NCI-H187 (cell line): ENCODE results near the gene NCAN.
A peak's percentile ranks its signal among the peaks of the same experiment; 100 is the strongest.
"Not testable (repeated sequence)": the region's sequence is repeated elsewhere in the genome, so short reads cannot be mapped to it uniquely, and the experiment has no call there.

Source experiments
- DNase-seq, 2 experiments: peaks; one replicate each; lab custom pipeline; 2025; lab: John Stamatoyannopoulos, UW

Gene NCAN

GRCh38 chr19:19211499-19212420 is at the start of gene NCAN:
Gene NCAN, plus strand, starts transcription at chr19:19211958. Its CDS starts 4,996 bp downstream, at chr19:19216954.
- no peak for DNase-seq

DNA sequence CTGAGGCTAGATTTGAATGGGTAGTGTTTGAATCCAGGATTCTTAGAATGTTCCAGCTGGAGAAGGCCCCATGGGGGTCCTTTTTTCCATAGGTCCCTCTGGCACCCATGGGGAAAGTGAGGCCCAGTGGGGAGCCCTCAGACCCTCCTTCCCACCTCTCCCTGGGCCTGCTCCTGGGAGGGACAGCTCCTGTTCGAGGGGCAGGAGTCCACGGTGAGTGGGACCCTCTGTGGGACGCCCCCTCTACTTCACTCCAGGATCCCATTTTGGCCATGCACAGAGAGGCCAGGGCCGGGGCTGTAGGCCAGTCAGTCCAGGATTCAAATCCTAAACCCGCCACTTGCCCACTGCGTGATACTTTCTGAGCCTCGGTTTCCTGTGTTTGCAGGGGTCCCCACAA is 49.3 kb upstream of the NCAN start:
- DNase-seq, result no peak

GRCh38 chr19:19165396-19165795 is 46.4 kb upstream of the NCAN start:
- no peak for DNase-seq

- DNase-seq, result no peak
These were observed 44.1 kb upstream of the NCAN start for GRCh38 chr19:19167612-19168011.

DNA sequence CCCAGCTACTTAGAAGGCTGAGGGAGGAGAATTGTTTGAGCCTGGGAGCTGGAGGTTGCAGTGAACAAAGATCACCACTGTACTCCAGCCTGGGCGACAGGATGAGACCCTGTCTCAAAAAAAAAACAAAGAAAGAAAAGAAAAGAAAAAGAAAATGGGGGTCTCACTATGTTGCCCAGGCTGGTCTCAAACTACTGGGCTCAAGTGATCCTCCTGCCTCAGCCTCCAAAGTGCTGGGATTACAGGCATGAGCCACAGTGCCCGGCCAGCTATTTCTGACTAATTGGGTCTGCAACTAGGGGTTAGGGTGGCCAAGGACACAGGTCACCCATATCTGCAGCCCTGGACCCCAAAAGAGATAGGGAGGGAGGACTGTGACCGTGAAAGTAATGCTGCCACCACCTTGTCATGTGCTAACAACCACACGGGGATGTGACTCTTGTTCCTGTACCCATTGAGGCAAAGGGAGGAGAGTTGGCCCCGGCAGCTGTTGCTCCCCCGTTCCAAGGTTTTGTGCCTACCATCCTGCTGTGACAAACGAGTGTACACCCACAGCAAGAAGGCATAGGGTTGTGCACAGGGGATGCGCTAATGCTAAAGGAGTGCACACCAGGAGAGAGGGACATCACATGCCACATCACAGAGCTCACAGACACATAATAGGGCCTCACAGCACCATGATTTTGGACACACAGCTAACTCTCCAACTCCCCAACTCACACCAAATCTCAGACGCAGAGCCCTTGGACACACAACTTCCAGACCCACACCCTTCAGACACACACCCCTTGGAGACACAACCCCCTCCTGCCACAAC is 42.3 kb upstream of the NCAN start:
- no peak for DNase-seq

DNA sequence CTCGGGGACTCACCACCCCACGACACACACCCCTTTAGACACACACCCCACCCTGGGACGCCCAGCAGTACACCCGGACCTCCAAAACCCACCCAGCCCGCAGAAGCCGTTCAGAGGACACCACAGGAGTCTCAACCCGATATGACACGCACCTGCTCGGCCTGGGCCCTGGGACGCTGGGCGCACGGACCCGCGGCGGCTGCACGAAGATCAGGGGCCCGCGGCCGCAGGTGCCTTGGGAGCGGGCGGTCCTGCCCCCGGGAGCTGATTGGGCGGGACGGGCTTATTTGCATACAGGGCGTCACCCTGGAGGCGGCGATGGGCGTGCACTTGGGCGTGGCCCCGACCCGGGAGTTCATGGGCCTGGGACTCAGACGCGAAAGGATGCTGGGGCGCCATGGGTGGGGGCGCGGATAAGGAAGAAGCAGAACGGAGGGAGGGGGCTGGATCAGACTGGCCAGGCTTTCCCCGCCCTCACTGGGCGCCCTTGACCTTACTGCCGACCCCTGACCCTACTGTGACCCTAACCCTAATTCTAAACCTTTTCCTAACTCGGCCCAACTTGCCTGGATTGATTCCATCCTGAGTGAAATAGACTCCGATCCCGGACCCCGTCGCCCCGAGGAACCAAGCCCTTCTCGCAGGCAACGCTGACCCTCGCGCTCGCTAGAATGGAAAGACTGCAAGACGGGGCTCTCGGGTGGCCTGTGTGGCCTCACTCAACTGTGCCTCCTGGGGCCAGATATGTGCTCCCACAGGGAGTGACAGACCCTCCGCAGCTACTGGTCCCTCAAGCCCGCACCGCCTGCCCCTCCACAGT is 41.5 kb upstream of the NCAN start, which contains the start of gene MEF2B:
TSS of gene MEF2B (minus strand) at position 211 of the 820 bp plus-strand sequence. CDS start 19,528 bp downstream, outside the sequence.
- peak; percentile 18 to 34 for DNase-seq

DNA sequence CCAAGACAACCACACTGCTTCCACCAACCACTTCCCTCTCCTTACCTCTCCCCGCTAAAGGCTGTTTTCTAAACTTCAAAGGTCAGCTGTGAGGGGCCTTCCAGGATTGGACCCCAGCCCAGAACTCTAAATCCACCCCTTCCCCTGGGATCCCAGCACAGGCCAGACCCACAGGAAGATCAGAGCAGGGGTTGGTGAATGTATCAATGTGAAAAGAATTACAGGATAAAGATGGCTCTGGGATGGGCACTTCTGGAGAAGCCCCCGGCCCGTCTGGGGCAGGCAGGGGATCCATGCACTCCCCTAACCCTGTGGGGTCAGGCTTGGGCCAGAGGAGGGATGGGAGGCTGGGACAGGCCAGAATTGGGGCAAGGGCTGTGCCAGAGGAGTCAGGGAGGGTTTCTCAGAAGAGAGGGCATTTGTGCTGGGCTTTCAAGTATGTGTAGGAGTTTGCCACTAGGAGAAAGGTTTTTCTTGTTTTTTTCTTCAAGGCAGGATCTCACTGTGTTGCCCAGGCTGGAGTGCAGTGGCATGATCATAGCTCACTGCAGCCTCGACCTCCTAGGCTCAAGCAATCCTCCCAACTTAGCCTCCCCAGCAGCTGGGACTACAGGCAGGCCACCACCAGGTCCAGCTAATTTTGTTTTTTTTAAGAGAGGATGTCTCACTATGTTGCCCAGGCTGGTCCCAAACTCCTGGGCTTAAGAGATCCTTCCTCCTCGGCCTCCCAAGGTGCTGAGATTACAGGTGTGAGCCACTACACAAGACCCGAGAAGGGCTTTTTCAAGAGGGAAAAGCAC is 40.7 kb upstream of the NCAN start:
- no peak for DNase-seq

- no peak for DNase-seq
These were observed 39.8 kb upstream of the NCAN start for GRCh38 chr19:19171821-19172532.

DNA sequence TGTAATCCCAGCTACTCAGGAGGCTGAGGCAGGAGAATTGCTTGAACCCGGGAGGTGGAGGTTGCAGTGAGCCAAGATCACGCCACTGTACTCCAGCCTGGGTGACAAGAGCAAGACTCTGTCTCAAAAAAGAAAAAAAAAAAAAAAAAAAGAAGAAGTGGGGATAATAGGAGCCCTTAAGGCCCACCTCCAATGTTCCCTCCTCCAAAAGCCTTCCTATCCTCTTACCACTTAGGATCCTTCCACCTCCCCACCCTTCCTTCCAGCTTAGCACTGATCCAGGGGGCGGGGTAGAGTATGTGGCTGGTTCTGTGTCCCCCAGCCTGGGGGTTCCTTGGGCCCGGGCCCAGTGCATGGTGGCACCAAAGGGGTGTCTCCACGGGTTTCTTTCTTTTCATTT is 38.5 kb upstream of the NCAN start:
- not testable (repeated sequence) for DNase-seq

GRCh38 chr19:19176950-19177349 is 34.8 kb upstream of the NCAN start:
- DNase-seq, result no peak

DNA sequence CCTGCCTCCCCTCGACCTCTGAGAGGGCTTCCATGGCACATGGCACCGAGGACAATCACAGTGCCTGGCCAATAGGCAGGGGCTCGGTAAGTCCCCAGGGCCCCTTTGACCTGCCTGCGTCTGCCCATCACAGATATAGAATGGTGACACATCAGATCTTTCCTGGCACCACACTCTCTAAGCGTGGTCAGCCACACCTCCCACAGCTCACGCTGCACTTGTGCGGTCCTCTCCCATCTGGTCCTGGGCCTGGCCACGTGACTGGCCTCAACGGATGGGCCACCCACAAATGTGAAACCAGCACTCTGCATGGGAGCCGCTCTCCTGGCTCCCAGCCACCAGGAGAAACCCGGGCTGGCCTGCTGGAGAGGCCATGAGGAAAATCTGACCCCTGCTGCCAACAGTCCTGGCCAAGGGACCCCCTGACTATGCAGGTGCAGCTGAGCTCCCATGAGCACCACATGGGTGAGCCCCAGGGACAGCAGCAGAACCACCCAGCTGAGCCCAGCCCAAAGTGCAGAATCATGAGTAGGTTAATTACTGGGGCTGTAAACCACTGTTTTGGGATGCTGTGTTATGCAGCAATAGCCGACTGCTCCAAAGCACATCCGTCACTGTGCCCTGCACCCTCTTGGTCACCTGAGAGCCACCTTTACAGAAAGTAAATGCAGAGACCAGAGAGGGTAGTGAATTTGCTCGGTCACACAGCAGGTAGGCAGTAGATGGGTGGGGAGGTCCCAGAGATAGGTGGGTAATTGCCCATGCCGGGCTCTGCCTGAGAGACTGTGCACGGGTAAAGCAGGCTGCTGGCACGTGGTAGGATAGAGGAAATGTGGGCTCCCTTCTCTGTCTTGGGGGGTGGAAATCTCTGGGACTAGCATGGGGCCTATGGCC is 32.0 kb upstream of the NCAN start:
- no peak for DNase-seq

GRCh38 chr19:19181488-19181998 is 30.2 kb upstream of the NCAN start:
- no peak for DNase-seq

DNA sequence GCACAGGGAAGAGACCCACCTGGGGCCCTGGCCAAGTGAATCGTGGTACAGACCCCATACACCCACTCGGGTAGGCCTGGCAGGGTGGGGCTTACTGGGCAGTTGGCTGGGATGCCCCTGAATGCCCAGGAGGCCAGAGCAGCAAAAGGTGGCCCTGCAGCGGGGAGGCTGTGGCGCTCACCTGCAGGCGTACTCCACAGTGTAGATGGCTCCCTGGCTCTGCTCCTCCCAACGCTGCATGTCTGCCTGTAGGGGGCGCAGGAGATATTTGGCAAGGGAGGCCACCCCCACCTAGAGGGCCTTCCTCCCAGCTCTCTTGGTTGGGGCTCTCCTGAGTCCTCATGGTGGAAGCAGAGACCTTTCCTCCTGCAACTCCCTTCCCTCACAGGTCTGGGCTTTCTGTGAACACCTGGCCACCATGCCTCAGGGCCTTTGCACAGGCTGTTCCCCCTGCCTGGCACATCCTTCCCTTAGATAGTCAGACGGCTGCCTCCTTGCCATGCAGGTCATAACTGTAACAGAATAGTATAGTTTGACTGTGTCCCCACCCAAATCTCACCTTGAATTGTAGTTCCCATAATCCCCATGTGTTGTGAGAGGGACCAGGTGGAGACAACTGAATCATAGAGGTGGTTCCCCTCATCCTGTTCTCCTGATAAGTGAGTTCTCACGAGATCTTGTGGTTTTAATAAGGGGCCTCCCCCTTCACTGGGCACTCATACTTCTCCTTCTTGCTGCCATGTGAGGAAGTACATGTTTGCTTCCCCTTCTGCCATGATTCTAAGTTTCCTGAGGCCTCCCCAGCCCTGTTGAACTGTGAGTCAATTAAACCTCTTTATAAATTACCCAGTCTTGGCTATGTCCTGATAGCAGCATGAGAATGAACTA is 25.7 kb upstream of the NCAN start:
- DNase-seq, result no peak

GRCh38 chr19:19186742-19187141 is 25.0 kb upstream of the NCAN start:
- no peak for DNase-seq

- DNase-seq, result no peak
These were observed 20.0 kb upstream of the NCAN start for GRCh38 chr19:19191768-19192077.

DNA sequence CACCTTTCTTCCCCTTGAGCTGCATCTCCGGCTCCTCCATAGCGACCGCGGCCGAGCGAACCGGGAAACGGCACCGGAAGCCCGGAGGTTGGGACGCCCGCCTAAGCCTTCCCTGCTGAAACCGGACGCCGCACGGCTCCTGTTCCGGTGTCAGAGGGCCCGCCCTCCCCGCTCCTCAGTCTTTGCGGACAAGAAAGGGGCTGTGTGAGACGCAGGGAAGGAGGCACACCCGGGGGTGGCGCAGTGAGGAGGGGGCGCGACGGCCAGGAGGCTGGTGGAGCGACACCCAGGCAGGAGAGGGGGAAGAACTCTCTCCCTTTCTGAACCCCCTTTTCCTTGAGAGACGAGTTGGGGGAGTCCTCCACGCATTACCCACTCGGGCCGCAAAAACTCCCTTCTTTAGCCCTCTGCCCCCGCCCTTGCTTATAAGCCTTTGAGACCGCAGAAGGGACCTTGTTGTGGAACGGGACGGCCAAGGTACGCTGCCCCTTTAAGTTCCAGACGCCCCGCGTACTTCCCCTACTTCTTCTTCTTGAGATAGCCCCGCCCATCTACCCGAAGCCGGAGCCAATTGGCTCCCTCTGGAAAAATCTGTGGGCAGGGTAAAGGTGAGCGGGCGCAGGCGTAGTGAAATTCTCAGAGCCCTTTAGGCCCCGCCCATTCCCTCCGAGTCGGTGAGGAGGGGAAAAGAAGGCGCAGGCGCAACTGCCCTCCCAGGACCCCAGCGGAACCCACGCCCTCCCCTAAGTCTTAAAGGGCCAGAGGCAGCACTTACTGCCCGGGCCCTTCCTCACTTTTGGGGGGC is 19.5 kb upstream of the NCAN start, which contains the start of the genes BORCS8 and RFXANK:
TSS of gene BORCS8 (minus strand) at position 75 of the 805 bp plus-strand sequence. CDS start at position 40, 35 bp downstream.
TSS of gene RFXANK (plus strand) at position 181 of the 805 bp plus-strand sequence. CDS start 1,689 bp downstream, outside the sequence.
- DNase-seq, result peak; percentile 76 to 96

GRCh38 chr19:19192910-19193423 is 18.8 kb upstream of the NCAN start:
- DNase-seq, result no peak
